Esophagus muscularis mucosa (tissue), 4 donors: ENCODE results near the gene FBXL19.

Source experiments
- EP300 ChIP-seq: sonication (generic); formaldehyde crosslinking; IDR thresholded peaks from one replicate; pipeline ENCODE4 v1.6.1; 2017; ENCODE audit warnings: antibody characterized with exemption
- POLR2A ChIP-seq: fragments of 450-650 bp; IDR thresholded peaks from one replicate; pipeline ENCODE4 v1.6.1; 2017; ENCODE audit warnings: antibody characterized with exemption, moderate library complexity, mild to moderate bottlenecking, low read depth
- POLR2AphosphoS5 ChIP-seq, 2 donors: sonication (generic); formaldehyde crosslinking; IDR thresholded peaks; one replicate each; pipeline ENCODE4 v1.6.1; 2017; ENCODE audit warnings: antibody characterized with exemption in 2 of 2
- TF ChIP-seq, protein P1 (sequence below), 3 experiments: fragments of 200-600 bp in 2 of 3; fragments of 450-650 bp in 1 of 3; sonication (generic) in 2 of 3; IDR thresholded peaks; one replicate each; pipeline ENCODE4 v1.5.1; 2017 to 2019; ENCODE audit warnings: antibody characterized with exemption in 3 of 3, mild to moderate bottlenecking in 2 of 3, moderate library complexity in 1 of 3

DNA sequence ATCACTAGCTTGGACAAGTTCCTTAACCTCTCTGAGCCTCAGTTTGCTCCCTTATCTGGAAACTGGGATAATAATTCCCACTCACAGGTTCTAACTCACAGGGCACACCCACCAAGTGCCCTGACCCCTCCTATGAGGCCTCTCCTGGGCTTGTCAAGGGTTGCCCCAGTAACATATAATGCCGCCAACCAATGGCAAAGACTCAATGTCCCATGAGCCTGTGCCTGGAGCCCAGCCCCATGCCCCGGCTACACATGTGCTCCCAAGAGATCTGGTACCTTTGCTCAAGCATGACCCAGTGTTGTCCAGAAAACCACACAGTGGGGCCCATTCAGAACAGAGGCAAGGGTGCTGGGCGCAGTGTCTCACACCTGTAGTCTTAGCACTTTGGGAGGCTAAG lies 8.5 kb upstream of the FBXL19 start:
- TF ChIP-seq, protein P1, sequence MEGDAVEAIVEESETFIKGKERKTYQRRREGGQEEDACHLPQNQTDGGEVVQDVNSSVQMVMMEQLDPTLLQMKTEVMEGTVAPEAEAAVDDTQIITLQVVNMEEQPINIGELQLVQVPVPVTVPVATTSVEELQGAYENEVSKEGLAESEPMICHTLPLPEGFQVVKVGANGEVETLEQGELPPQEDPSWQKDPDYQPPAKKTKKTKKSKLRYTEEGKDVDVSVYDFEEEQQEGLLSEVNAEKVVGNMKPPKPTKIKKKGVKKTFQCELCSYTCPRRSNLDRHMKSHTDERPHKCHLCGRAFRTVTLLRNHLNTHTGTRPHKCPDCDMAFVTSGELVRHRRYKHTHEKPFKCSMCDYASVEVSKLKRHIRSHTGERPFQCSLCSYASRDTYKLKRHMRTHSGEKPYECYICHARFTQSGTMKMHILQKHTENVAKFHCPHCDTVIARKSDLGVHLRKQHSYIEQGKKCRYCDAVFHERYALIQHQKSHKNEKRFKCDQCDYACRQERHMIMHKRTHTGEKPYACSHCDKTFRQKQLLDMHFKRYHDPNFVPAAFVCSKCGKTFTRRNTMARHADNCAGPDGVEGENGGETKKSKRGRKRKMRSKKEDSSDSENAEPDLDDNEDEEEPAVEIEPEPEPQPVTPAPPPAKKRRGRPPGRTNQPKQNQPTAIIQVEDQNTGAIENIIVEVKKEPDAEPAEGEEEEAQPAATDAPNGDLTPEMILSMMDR (IDR thresholded peaks at IDR 0.05) = no peak
- no peak for TF ChIP-seq POLR2A
- TF ChIP-seq POLR2AphosphoS5 (IDR thresholded peaks at IDR 0.05) = no peak
- no peak for TF ChIP-seq EP300
